NCI-H1105 treated with DMSO at 0.1 percent for 48 hours (cell line): ENCODE results near the gene SDCBP2.

Source experiments
- DNase-seq: peaks from one replicate; lab custom pipeline; 2025; lab: John Stamatoyannopoulos, UW

Gene SDCBP2

GRCh38 chr20:1274485-1275311 is 54.2 kb downstream of the SDCBP2 start:
- DNase-seq: peak; percentile 90

- no peak for DNase-seq
These were observed 55.6 kb downstream of the SDCBP2 start for GRCh38 chr20:1273366-1273765.

GRCh38 chr20:1272368-1273100 is 56.4 kb downstream of the SDCBP2 start:
- no peak for DNase-seq

GRCh38 chr20:1269850-1270249 is 59.1 kb downstream of the SDCBP2 start:
- DNase-seq: no peak

- no peak for DNase-seq
These were observed 59.7 kb downstream of the SDCBP2 start for GRCh38 chr20:1269235-1269634.

- DNase-seq: no peak
These were observed 61.0 kb downstream of the SDCBP2 start for GRCh38 chr20:1267809-1268374.

- no peak for DNase-seq
These were observed 61.8 kb downstream of the SDCBP2 start for GRCh38 chr20:1267161-1267560.

- peak; percentile 60 for DNase-seq
These were observed 62.6 kb downstream of the SDCBP2 start, which contains the start of gene SNPH for GRCh38 chr20:1266167-1266973. Gene SNPH, plus strand, starts transcription at chr20:1266294. Its CDS starts 29,946 bp downstream, at chr20:1296240.

- DNase-seq: no peak
These were observed 63.1 kb downstream of the SDCBP2 start for GRCh38 chr20:1265916-1266166.

GRCh38 chr20:1265226-1265915 is 63.6 kb downstream of the SDCBP2 start:
- DNase-seq: no peak

GRCh38 chr20:1264727-1265126 is 64.2 kb downstream of the SDCBP2 start:
- no peak for DNase-seq

- no peak for DNase-seq
These were observed 65.1 kb downstream of the SDCBP2 start for GRCh38 chr20:1263853-1264252.
